ENCODE results near the gene NBPF9.
"Not testable (repeated sequence)": the region's sequence is repeated elsewhere in the genome, so short reads cannot be mapped to it uniquely, and the experiment has no call there.

DNA sequence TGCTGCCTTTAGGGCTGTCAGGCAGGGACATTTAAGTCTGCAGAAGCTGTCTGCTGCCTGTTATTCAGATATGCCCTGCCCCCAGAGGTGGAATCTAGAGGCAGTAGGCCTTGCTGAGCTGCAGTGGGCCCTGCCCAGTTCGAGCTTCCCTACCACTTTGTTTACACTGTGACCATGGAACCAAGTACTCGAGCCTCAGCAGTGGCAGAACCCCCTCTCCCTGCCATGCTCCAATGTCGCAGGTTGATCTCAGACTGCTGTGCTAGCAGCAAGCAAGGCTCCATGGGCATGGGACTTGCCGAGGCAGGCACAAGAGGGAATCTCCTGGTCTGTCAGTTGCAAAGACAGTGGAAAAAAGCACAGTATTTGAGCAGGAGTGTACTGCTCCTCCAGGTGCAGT lies 60.3 kb downstream of the NBPF9 start:
- TF ChIP-seq EZH2 (IDR thresholded peaks at IDR 0.05); FOXP2 (optimal IDR thresholded peaks at IDR 0.05; ENCODE audit: control extremely low read depth, extremely low read length, insufficient read depth); POLR2AphosphoS5 (IDR thresholded peaks at IDR 0.05; ENCODE audit: borderline replicate concordance, low read depth, low read length): not testable (repeated sequence)
